GM18861 (cell line): ENCODE data around the gene KLHL30.
A peak's percentile ranks its signal among the peaks of the same experiment; 100 is the strongest.

Experiments
- ATAC-seq: cut with Tn5 transposase; IDR thresholded peaks from one replicate; pipeline ENCODE4 v1.9.1; 2021; ENCODE audit not compliant: unreplicated experiment

Gene KLHL30, protein sequence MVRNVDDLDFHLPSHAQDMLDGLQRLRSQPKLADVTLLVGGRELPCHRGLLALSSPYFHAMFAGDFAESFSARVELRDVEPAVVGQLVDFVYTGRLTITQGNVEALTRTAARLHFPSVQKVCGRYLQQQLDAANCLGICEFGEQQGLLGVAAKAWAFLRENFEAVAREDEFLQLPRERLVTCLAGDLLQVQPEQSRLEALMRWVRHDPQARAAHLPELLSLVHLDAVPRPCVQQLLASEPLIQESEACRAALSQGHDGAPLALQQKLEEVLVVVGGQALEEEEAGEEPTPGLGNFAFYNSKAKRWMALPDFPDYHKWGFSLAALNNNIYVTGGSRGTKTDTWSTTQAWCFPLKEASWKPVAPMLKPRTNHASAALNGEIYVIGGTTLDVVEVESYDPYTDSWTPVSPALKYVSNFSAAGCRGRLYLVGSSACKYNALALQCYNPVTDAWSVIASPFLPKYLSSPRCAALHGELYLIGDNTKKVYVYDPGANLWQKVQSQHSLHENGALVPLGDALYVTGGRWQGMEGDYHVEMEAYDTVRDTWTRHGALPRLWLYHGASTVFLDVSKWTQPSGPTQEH

DNA sequence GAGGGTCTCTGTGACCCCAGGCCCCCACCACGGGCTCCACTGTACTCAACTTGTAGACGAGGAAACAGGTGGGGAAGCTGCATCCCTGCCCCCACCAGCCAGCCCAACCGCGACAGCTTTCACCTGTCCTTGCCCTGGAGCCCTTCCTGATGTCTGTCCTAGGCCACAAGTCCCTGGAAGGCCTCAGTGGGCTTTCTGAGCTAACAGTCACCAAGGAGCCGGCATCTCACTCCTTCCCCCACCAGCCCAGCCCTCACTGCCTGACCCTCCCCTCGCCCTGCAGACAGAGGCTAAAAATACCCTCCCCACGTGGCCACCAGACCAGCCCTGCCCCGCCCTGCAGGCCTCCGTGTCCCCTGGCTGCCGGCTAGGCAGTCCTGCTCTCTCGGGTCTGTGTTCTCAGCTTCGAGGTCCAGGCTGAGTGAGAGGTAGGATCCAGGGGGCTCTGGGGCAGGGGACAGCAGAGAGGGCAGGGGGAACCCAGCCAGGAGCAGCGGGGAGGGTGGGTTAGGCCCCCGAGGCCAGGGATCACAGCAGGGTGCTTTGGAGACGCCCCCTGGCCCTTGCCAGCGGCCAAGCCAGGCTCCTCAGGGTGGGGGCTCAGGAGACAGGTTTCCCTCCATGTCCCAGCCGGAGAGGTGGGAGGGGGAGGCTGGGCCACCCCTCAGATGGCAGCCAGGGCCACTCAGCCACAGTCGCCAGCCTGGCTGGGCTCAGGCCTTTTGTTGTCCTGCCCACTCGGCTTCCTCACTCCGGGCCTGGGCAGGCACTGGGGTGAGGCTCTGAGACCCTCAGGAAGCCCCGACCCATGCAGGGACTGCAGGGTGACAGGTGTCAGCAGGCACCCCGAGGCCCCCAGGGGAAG lies at the start of gene KLHL30:
KLHL30 (plus strand) TSS at position 338 of the 865 bp plus-strand sequence. CDS start 2,087 bp downstream, outside the sequence.
- ATAC-seq = no peak

- ATAC-seq = no peak
These were observed 47.6 kb upstream of the KLHL30 start for GRCh38 chr2:238090887-238091286.

GRCh38 chr2:238091436-238092060 lies 46.9 kb upstream of the KLHL30 start:
- ATAC-seq = no peak

GRCh38 chr2:238092486-238093035 lies 45.9 kb upstream of the KLHL30 start:
- ATAC-seq = no peak

- ATAC-seq = no peak
These were observed 45.0 kb upstream of the KLHL30 start for GRCh38 chr2:238093181-238094140.

DNA sequence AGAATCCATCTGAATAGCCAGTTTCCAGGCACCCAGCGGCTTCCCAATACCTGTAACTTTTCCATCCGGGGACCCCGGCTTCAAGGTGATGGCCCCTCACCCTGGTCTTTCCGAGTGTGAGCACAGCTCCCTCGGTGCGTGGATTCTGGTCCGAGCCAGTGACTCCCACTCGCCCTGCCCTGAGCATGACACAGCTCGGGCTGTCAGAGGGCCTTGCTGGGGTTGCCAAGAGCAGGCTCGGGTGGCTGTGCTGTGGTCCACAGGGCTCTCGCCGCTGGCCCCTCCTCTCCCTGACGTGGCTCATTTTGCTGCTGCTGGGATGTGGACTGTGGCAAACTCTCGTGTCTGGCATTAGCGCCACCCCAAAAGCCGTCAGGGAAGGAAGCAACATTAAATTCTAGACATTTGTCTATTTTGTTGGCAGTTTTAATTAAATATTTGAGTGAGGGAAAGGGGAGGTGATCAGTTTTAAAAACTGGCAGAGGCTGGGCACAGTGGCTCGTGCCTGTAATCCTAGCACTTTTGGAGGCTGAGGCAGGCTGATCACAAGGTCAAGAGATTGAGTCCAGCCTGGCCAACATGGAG lies 43.9 kb upstream of the KLHL30 start:
- ATAC-seq = no peak

GRCh38 chr2:238095143-238095542 lies 43.3 kb upstream of the KLHL30 start:
- ATAC-seq = no peak

DNA sequence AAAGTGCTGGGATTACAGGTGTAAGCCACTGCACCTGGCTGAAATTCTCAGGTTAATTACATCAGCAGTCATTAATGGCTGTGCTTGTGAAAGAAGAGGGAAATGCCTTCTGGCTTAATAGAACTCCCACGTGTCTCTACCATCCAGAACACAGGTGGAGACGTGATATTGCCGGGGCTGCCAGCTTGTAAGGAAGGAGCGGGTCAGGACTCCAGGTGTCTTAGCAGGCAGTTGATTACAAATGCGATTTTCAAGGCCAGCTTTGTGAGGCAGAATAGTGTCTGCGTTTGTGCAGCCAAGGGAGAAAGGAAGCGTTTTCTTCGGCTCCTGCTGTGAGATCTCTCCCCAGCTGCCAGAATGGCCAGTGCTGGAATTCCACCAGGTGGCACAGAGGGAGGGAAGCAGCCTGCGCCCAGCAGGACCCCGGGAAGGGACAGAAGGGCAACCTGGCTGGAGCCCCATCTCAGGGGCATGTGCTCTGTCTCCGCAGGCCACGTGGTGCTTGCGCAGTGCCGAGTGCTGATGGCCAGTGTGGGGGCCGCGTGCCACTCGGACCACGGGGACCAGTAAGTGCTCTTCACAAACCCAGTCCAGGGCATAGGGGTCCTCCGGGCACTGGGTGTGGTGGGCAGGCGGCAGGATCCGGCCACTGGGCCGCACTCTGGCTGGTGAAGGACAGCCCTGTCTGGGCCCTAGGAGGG lies 42.0 kb upstream of the KLHL30 start:
- ATAC-seq = no peak

DNA sequence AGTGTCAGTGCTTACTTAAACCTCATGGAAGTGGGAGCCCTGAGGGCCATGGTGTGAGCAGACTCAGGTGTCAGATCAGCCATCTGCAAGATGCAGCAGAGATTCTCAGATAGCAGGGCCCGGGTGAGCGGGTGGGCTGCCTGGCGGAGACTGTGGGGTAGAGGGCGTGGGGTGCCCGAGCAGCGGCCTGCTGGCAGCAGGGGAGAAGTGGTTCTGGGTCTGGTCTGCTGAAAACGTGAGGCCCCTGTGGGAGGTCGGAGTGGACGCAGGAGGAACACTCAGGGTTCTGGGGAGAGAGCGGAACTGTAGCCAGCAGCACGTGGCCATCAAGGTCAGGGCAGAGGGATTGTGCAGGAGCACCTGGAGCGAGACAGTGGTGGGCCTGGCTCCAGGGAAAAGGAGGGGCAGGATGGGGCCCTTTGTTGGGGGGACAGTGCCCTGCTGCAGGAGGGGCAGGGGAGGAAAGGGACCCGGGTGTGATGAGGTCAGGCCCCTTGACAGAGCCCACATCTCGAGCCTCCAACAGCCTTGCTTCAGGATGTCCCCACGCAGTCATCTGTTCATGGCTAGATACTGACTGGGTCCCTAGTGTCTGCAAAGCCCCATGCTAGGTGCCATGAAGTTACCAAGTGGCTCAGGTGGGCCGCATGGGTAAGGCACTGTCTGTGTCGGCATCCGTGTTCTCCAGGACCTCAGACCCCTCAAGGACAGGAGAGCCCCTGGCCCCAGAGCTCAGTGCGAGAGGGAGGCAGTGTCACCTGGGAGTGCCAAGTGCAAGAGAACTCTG lies 41.1 kb upstream of the KLHL30 start:
- no peak for ATAC-seq

GRCh38 chr2:238097988-238098871 lies 40.2 kb upstream of the KLHL30 start:
- ATAC-seq = peak; percentile 61

DNA sequence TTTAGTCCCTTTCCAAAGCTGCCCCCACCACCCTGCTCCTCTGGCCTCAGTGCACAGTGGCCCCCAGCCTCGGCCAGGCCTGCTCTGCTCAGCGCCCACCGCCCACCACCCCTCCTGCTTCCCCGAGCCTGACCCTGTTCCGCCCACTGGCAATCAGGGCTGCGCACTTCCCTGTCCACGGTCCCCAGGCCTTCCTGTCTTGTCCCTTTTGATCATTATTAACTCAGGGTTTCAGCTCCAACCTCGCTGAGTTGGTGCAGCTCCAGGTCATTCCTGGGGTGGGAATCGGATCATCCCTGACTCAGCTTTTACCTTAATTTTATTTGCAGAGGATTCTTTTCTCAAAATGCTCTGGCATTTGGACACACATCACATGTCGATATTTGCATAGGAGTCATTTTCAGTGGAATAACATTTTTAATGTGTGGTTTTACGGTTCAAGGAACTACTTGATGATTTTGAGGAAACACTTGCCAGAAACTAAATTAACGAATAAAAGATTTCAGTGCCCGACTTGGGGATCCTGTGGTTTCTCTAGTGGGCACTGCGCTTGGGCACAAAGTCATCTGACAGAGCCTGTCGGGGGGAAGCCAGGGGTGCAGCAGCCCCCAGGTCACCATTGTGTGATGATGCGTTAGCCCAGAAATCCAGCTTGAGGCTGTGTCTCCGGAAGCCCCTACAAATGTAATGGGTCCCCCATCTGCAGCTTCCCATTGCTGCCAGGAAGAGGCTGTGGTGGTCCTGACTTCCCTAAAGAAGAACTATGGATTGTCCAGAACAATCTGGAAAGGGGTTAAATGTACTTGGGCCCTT lies 39.4 kb upstream of the KLHL30 start:
- ATAC-seq = no peak

DNA sequence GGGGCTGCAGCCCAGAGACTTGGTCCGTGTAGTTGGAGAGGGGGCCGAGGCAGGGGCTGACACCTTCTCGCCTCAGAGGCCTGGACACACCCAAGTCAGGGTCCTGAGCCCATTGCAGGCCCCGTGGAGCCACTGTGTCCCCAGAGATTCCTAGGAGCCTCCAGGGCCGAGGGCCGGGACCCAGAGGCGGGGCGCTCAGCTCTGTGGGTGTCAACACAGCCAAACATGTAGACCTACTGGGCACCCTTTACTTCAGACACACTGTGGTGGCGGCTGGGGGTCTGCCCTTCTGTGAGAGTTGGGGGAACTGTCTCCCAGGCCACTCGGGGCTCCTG lies 38.8 kb upstream of the KLHL30 start:
- no peak for ATAC-seq

DNA sequence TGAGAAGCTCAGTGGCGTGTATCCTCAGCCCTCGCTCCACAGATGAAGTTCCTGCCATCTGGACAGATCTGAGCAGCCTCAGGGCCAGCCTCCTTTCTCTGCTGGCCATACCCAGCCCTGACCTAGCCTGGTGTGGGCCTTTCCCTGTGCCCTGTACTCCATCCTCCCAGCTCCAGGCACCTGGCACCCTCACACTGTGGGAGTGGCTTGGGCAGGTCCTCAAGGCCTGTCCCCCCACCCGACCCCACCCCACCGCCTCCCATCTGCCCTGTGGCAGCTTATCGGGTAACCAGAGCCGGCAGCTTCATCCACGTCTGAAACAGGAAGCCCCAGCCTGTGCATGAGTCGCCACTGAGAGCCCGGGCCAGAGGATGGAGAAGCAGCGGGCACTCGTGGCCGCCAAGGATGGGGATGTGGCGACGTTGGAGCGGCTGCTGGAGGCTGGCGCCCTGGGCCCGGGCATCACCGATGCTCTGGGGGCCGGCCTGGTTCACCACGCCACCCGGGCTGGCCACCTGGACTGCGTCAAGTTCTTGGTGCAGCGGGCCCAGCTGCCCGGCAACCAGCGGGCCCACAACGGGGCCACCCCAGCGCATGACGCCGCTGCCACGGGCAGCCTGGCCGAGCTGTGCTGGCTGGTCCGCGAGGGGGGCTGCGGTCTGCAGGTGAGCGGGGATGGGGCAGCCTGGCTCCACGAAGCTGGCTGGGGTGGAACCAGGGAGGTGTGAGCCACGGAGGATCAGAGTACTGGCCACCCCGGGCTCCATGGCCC lies 38.2 kb upstream of the KLHL30 start, which contains the start of gene ESPNL:
ESPNL (plus strand) TSS at position 292 of the 772 bp plus-strand sequence; CDS start at position 372, 80 bp downstream.
- ATAC-seq = no peak

- ATAC-seq = no peak
These were observed 37.4 kb upstream of the KLHL30 start for GRCh38 chr2:238100821-238101771.
